HG03442 (cell line): ENCODE results near the gene FPR3.
"Not testable (repeated sequence)": the region's sequence is repeated elsewhere in the genome, so short reads cannot be mapped to it uniquely, and the experiment has no call there.

Source experiments
- ATAC-seq: cut with Tn5 transposase; IDR thresholded peaks from one replicate; pipeline ENCODE4 v1.9.1; 2021; ENCODE audit warnings: mild to moderate bottlenecking, moderate library complexity; ENCODE audit not compliant: unreplicated experiment

FPR3 gene

GRCh38 chr19:51806571-51806970, 11.6 kb downstream of the FPR3 start:
- not testable (repeated sequence) for ATAC-seq

DNA sequence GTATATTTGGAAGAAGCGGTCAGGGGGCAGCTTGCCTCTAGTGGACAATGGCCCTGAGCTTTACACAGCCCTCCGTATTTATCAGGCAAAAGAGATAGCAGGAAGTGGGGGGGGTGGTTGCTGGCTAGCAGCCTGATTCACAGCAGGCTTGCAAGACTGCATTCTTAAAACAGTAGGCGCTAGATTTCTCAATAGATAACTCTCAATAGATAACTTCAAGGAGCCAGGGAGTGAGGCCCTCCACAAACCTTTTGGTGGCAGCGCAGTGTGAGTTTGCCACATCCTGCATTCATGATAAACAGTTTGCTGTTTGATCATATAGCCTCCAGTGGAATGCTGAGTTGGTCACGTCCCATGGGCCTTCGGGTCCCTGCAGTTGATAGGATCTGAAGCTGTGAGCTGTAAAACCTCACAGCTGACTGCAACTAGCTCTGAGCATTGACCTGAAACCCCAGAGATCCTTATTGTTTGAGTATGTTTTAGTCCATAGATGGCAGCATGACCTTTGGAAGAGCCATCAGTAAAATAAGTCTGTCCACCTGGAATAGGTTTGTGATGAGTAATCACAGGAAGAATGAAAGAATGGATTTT, 12.2 kb downstream of the FPR3 start:
- no peak for ATAC-seq

- no peak for ATAC-seq
Observed at GRCh38 chr19:51807925-51808324, 13.0 kb downstream of the FPR3 start.

GRCh38 chr19:51808333-51808986, 13.5 kb downstream of the FPR3 start:
- no peak for ATAC-seq

DNA sequence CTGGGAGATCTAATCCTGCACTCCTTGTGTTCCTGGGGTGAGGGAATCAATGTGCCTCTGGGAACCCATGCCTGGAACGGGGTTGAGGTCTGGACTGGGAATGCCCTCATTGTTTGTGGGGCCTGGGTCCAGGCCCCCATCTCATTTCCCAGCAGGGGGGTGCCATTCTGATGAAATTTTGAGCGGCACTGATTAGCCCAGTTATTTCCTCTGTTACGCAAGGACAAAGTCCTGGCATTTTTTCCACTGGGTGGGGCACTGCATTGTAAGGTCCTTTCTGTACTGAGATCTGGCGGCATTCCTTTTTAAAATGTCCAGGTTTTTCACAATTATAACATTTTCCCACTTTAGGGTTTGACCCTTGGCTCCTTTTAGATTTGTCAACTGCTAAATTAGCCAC, 14.8 kb downstream of the FPR3 start:
- no peak for ATAC-seq

GRCh38 chr19:51810223-51810622, 15.3 kb downstream of the FPR3 start:
- ATAC-seq = no peak

- ATAC-seq = no peak
Observed at GRCh38 chr19:51811344-51811743, 16.4 kb downstream of the FPR3 start.

DNA sequence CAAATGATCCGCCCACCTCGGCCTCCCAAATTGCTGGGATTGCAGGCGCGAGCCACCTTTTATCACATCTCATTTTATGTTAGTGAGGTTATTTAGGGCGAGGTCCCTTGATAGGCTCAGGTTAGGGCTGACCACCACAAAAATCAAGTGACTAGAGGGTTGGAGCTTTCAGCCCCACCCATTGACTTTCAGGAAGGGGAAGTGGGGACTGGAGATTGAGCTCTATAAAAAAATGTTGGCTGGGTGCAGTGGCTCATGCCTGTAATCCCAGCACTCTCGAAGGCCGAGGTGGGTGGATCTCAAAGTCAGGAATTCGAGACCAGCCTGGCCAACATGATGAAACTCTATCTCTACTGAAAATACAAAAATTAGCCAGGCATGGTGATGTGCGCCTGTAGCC, 20.1 kb downstream of the FPR3 start:
- ATAC-seq = no peak

GRCh38 chr19:51816711-51817110, 21.8 kb downstream of the FPR3 start:
- ATAC-seq = no peak

GRCh38 chr19:51820011-51820410, 25.1 kb downstream of the FPR3 start:
- no peak for ATAC-seq

GRCh38 chr19:51820831-51821446, 26.0 kb downstream of the FPR3 start:
- ATAC-seq = no peak

DNA sequence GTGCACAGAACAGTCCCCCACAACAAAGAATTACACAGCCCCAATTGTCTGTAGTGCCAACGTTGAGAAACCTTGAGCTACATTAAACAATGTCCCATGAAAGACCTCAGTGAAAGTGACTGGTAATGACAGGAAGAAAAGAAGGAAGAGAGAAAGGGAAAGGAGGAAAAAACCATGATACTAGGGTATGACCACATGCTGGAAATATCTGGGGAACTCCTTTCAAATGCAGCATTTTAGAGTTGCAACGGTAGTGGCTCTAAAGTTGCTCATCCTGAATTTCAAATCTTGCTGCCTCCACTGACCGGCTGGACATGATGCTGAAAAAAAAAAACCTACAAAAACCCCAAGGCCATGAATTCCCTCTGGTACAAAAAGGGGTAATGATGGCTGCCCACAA, 26.5 kb downstream of the FPR3 start:
- ATAC-seq = no peak

- ATAC-seq = no peak
Observed at GRCh38 chr19:51821921-51822320, 27.0 kb downstream of the FPR3 start.

GRCh38 chr19:51822325-51822724, 27.4 kb downstream of the FPR3 start:
- no peak for ATAC-seq

GRCh38 chr19:51822946-51823345, 28.0 kb downstream of the FPR3 start:
- ATAC-seq = no peak

DNA sequence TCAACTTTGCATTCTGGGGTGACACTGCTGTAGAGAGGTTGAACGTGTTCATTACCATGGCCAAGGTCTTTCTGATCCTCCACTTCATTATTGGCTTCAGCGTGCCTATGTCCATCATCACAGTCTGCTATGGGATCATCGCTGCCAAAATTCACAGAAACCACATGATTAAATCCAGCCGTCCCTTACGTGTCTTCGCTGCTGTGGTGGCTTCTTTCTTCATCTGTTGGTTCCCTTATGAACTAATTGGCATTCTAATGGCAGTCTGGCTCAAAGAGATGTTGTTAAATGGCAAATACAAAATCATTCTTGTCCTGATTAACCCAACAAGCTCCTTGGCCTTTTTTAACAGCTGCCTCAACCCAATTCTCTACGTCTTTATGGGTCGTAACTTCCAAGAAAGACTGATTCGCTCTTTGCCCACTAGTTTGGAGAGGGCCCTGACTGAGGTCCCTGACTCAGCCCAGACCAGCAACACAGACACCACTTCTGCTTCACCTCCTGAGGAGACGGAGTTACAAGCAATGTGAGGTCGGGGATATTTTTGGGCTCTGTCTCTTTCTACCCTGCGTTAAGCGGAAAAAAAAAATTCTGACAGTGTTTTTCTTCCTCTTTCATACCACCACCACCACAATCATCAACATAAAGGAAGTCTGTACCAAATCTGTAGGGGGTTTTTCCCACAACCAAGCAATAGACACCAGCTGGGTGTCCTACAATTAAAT, 29.5 kb downstream of the FPR3 start:
- ATAC-seq = no peak

DNA sequence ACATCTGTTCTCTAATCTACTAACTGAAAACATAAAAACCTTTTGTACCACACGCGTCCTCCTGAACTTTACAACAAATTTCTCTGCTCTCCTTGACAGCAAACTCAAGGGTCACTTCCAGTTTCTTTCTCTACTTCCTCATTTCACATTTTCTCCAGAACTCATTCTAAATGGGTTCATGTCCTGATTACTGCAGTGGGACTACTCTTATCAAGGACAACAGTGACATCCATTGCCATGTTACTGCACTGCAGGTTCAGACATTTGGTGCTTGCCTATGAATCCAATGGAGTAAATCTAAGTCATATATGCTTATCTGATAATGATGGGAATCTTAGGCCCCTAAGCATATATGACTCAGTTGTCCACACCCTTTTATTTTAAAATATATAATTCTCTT, 35.3 kb downstream of the FPR3 start:
- ATAC-seq = no peak

DNA sequence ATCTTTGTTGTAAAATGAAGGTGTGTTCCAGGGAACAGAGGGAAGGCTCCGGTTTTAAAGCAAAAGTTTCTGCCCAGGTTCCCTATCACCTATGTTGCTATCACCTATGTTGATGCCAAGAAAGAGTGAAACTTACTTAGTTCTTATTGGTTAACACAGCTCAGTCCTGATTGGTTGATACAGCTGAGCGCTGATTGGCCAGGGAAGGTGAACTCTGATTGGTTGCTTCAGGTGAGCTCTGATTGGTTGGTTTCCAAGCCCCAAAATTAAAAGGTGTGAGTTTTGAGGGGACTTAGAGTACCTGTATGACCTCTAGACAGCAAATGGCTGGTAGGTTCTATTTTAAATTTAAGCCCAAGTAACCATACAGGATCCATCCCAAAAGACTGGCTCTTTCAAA, 42.2 kb downstream of the FPR3 start:
- no peak for ATAC-seq

DNA sequence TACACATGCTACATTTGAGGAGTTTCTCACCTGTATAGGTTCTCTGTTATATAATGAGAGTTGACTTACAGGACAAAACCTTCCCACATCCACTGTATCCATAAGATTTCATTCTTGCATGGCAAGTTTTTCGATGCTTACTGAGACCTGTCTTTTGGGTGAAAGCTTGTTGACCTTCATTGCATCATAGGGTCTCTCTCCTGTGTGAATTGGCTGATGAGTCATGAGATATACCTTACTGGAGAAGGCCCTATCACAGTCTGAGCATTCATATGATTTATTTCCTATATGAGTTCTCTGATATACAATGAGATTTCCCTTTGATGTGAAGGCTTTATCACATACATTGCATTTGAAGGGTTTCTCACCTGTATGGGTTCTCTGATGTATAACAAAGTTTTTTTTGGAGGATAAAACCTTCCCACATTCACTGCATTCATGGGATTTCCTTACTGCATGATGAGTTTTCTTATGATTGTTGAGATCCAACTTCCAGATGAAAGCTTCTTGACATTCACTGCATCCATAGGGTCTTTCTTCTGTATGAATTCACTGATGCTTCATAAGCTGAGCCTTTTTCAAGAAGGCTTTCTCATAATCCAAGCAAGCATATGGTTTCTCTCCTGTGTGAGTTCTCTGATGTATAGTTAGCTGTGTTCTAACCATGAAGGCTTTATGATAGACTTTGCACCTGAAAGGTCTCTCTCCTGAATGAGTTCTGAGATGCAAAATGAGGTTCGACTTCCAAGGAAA, 67.1 kb downstream of the FPR3 start:
- no peak for ATAC-seq

DNA sequence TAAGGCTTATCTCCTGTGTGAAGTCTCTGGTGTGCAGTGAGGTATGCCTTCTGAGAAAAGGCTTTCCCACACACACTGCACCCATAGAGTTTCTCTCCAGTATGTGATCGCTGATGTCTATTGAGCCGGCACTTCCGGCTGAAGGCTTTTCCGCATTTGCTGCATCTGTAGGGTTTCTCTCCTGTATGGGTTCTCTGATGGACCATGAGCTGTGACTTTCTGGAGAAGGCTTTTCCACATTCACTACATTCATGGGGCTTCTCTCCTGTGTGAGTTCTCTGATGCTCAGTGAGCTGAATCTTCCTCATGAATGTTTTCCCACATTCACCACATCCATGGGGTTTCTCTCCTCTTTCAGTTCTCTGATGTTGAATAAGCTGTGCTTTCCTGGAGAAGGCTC, 78.1 kb downstream of the FPR3 start:
- ATAC-seq = no peak
